GM19238 (cell line): ENCODE data around the gene CILP.

Experiments
- DNase-seq: peaks from one replicate; pipeline ENCODE4 v3.0.0; 2011; ENCODE audit warnings: low spot score; ENCODE audit not compliant: insufficient read length

CILP gene

GRCh38 chr15:65226221-65226620, 14.9 kb upstream of the CILP start:
- DNase-seq: no peak

GRCh38 chr15:65223996-65224395, 12.7 kb upstream of the CILP start:
- DNase-seq: no peak

DNA sequence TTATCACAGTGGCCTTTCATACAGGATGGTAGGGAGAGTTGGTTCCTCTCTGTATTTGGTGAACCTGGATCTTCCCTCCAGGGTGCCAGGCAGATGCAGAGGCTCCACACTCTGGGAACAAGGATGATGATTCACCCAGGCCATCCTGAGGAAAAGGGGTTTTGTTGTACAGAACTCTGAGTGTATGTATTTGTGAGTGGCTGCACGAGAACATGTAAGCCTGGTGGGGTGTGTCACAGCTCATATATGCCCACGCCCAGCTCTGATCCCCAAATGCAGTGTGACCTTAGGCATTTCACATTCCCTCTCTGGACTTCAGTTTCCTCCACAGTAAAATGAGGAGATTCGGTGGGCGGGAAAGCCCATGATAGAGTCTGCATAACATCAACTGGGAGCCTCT, 11.6 kb upstream of the CILP start:
- DNase-seq: no peak

DNA sequence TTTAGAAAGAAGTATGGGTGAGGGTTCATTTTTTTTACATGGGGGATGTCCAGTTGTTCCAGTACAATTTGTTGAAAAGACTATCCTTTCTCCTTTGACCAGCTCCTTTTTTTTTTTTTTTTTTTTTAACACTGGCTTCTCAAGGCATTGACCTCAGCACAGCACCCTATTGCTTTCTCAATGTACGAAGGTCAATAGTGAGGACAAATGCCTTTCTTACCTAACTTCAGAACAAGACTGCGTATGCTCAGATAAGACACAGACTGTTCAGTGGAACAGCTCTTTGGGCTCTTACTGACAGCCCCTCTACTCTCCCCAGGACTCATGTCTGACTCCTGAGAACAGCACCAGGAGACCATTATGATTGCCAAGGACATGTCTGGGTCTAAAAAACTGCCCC, 10.4 kb upstream of the CILP start:
- no peak for DNase-seq

DNA sequence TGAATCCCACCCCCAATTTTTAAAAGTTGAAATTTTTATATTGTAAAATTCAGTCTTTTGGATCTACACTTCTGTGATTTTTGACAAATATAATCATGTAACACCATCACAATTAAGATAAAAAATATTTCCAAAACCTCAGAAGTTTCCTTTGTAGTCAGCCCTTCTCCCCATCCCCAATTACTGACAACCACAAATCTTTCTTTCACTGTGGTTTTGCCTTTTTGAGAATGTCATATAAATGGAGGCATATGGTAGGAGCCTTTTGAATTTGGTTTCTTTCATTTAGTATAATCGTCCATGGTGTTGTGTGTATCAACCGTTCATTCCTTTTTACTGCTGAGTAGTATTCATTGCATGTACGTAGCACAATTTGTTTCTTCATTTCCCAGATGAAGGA, 7.9 kb upstream of the CILP start:
- no peak for DNase-seq

DNA sequence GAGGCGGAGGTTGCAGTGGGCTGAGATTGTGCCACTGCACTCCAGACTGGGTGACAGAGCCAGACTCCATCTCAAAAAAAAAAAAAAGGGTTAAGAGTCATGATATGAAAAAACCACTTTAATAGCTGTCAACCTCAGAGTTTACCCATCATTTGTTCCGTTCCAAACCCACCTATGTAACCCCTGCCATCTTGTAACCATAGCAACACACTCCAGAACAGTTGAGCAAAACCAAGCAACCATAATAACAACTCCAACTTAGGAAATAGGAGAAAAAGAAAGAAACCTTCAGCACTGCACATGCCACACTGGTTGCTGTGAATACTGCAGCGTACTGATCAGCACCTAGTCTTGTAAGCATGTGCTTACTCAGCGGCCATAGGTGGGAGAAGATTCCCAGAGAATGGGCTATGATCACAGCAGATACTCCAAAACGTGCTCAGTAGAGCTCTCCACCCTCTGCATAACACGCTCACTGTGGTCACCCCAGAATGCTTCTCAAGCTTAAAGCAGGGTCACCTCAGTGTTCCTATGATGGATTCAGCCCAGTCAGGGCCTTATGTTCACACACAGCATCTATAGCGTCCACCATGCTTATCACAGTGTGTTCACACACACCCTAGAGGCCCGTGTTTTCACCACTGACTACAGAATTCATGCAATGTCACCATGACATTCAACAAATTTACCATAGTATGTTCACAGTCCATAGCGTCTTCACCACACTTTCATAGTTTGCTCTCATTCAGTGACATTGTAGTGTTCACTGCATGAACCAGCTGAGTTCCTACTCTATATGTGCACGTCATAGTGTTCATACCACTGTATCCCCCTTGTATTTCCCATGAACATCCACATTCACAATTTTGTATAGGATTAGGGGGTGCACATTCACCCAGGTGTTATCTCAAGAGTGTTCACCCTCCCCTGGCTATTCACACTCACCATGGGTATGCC, 6.5 kb upstream of the CILP start:
- no peak for DNase-seq

GRCh38 chr15:65215496-65215895, 4.2 kb upstream of the CILP start:
- no peak for DNase-seq

GRCh38 chr15:65214010-65214409, 2.7 kb upstream of the CILP start:
- no peak for DNase-seq

GRCh38 chr15:65213241-65213640, 2.0 kb upstream of the CILP start:
- no peak for DNase-seq

GRCh38 chr15:65212097-65212496, 824 bp upstream of the CILP start:
- DNase-seq: peak; percentile 39

DNA sequence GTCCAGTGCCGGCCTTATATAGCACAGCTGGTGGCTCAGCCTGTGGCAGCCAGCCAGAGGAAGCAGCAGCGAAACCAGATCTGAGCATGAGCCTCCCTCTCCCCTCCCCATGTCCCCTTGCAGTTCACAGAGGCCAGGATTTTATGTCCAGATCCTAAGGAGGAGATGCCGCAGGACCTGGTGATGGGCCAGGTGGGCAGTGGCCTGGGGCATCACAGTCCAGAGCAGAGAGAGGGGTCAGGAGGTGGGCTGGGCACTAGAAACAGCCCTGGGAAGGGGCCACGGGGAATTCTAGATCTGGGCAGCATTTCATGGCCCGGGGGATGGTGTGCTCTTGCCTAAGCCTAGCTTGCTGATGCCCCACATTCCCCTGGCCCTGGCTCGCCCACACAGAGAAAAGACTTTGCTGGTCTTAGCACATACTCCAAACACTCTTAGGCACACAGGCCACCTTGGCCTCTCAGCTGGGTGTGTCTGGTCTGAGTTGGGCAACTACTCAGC, 259 bp upstream of the CILP start:
- DNase-seq: no peak

DNA sequence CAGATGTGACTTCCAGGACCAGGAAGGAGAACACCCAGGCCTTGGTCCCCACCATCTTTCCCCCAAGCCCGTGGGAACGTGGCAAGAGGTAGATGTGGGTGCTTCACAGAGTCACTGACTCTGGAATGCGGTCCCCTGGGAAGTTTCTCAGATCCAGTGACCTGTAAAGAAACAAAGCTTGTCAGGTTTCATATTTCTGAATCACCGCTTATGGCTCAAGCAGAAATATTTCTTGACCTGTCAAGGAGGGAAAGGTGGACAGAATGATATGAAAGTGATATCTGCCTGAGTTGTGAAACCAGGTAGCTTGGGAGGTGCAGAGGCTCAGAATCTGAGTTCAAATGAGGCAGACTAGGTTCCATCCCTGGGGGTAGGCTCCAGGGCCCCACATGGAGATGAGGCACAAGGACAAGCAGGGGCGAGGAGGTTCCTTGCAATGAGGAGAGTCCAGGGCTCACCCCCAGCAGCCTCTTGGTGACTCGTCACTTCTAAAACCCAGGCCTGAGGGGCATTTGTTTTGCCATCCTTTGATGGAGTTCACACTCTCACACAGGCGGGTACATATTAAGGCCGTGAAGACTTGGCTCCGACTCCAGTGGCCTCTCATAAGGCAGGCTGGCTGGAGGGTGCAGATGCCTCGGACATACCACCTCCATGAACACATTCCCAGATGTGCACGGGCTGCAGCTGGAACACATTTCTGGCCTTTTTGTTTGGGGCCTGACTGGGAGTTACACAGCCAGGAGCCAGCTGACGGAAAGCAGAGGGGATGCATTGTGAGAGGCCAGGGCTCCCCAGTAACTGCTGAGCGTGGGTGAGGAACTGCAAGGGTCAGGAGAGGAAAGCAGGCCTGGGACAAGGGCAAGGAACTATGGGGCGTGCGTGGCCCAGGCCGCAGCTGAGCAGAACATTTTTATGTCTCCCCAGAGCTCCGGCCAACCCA, 1.3 kb downstream of the CILP start:
- no peak for DNase-seq

DNA sequence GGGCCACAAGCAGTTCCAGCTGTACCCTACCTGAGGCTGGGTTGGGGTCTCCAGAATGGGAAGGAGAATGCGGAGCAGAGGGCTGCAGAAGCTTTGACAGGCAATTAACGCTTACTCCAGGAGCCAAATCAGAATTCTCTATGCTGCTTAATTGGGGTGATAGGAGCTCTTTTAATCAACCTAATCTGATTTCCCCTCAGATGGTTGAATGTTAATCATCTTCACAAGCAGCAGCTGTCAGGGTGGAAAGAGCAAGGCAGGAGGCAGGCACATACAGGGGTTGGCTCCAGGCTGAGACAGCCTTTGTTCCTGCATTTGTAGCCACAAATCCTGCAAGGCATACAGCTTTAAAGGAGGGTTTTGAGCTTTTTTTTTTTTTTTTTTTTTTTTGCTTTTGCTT, 2.6 kb downstream of the CILP start:
- DNase-seq: no peak

DNA sequence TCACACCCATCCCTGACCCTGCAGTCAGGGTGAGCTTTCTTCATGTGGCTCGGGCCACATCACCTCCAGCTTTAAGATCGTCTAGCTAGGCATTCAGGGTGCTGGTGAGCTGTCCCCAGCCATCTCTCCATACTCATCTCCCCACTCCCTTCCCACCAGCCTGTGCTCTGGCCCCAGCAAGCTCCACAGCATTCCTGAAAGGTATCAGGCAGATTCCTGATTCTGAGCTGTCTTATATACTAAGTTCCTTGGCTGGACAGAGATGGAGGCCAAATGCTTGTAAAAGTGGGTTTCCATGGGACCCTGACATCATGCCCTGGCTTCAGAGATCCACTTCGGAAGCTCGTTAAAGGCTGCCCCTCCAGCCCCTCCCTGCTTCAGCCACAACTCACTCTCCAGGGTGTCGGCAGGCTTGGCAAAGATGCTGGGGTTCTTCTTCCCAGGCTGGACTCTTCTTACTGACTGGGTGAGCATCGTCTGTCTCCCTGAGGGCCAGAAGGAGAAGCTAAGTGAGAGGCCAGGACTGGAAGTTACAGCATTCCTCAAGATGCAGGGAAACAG, 3.9 kb downstream of the CILP start:
- no peak for DNase-seq

DNA sequence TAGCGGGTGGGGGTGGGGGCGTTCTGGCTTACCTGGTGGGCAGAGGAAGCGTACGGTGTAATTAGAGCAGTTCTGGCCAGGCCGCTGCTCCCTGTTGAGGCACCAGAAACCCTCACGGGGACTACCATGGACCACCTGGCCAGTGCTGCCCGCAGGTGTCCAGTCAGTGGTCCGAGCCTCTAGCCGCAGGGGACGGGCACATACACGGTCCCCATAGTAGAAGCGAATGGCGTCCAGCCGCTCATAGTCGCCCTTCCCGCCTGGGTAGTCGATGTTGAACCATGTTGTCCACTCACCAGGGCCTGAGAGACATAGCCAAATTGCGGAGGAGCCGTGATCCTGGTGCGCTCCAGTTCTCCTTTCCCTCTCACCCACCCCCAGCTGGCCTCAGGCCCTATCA, 4.5 kb downstream of the CILP start:
- DNase-seq: no peak

- DNase-seq: no peak
These were observed 6.2 kb downstream of the CILP start for GRCh38 chr15:65204931-65205660.

- DNase-seq: no peak
These were observed 6.9 kb downstream of the CILP start for GRCh38 chr15:65204236-65204930.

- DNase-seq: no peak
These were observed 9.4 kb downstream of the CILP start for GRCh38 chr15:65201918-65202317.

DNA sequence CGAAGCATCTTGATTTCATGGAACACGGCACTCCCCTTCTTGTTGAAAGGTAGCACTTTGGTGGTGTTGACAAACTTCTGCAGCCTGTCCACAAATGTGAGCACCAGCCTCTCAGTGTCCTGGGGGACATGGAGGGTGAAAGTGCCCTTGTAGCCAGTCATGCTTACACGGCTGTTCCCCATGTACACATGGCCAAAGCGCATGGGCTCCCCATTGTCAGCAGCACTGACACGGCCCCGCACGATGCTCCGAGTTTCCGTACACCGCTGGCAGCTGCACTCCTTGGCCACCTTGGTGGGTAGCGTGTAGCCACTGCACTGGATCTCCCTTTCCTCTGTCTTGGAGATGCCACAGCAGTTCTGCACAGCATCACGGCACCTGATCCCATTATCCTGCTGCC, 12.7 kb downstream of the CILP start:
- no peak for DNase-seq

DNA sequence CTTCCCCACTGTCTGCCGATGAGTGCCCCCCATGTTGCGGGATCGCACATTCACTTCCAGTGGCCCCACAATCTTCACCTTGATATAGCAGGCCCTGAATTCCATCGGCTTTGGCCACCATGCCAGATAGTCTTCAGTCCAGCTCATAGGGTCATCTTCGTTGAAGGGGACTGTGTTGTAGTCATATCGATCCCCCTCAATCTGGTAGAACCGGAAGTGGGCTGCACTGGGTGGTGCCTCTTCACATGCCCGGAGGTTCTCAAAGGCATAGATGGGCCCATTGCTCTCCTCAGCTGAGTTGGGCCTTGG, 14.0 kb downstream of the CILP start:
- DNase-seq: no peak
